Parathyroid adenoma (tissue), 2 donors: ENCODE results near the gene HELZ.

ENCODE experiments used
- H2AFZ ChIP-seq: fragments of 300-600 bp; sonication (generic); one replicate; pipeline ENCODE4 v1.7.0; 2017; ENCODE audit warnings: antibody characterized with exemption, mild to moderate bottlenecking
- H3K27ac ChIP-seq: fragments of 300-600 bp; sonication (generic); one replicate; pipeline ENCODE4 v1.7.0; 2017
- H3K27me3 ChIP-seq: fragments of 300-600 bp; sonication (generic); one replicate; pipeline ENCODE4 v1.7.0; 2017; ENCODE audit warnings: low read length; ENCODE audit not compliant: control insufficient read depth, insufficient read depth
- H3K36me3 ChIP-seq: fragments of 300-600 bp; sonication (generic); one replicate; pipeline ENCODE4 v1.7.0; 2017; ENCODE audit warnings: low read length; ENCODE audit not compliant: control insufficient read depth, insufficient read depth
- H3K4me1 ChIP-seq: fragments of 300-600 bp; sonication (generic); one replicate; pipeline ENCODE4 v1.7.0; 2017; ENCODE audit warnings: control low read depth
- H3K4me2 ChIP-seq: fragments of 300-600 bp; sonication (generic); one replicate; pipeline ENCODE4 v1.7.0; 2017; ENCODE audit warnings: low read length
- H3K4me3 ChIP-seq: fragments of 300-600 bp; sonication (generic); one replicate; pipeline ENCODE4 v1.7.0; 2017; ENCODE audit warnings: low read depth, low read length
- H3K79me2 ChIP-seq: fragments of 300-600 bp; sonication (generic); one replicate; pipeline ENCODE4 v1.7.0; 2017; ENCODE audit warnings: control low read depth
- H3K9ac ChIP-seq: fragments of 300-600 bp; sonication (generic); one replicate; pipeline ENCODE4 v1.7.0; 2017; ENCODE audit warnings: mild to moderate bottlenecking
- H3K9me3 ChIP-seq: fragments of 300-600 bp; sonication (generic); one replicate; pipeline ENCODE4 v1.7.0; 2017; ENCODE audit warnings: low read length; ENCODE audit not compliant: control insufficient read depth
- CTCF ChIP-seq: fragments of 300-600 bp; sonication (generic); IDR thresholded peaks from one replicate; pipeline ENCODE4 v1.7.0; 2017; ENCODE audit warnings: antibody characterized with exemption, mild to moderate bottlenecking
- donor health status: primary hyperparathyroidism.

HELZ gene

GRCh38 chr17:67054608-67055007, 190.4 kb downstream of the HELZ start:
- Histone ChIP-seq H3K27me3 (no peaks in the 10 kb centered on the region), H3K27ac (no peak overlapping the region), H3K79me2 (no peaks in the 10 kb centered on the region), H3K4me3 (no peak overlapping the region), H3K36me3 (no peaks in the 10 kb centered on the region), H3K4me1 (peaks cover 6% of the 10 kb centered on the region), H2AFZ (no peak overlapping the region), H3K4me2 (no peak overlapping the region), H3K9ac (no peak overlapping the region), H3K9me3 (no peaks in the 10 kb centered on the region)
- TF ChIP-seq CTCF, result no peak

GRCh38 chr17:67054011-67054591, 190.9 kb downstream of the HELZ start:
- no peak for TF ChIP-seq CTCF
- Histone ChIP-seq H3K9ac (no peak overlapping the region), H3K27me3 (no peaks in the 10 kb centered on the region), H3K4me3 (no peak overlapping the region), H3K36me3 (no peaks in the 10 kb centered on the region), H3K27ac (no peak overlapping the region), H3K4me1 (peaks cover 6% of the 10 kb centered on the region), H3K79me2 (no peaks in the 10 kb centered on the region), H3K9me3 (no peaks in the 10 kb centered on the region), H3K4me2 (no peak overlapping the region), H2AFZ (no peak overlapping the region)

- H3K27me3 ChIP-seq, result no peaks in the 10 kb centered on the region
Measured at GRCh38 chr17:67053438-67054000, 191.5 kb downstream of the HELZ start.

GRCh38 chr17:67052720-67053437, 192.1 kb downstream of the HELZ start:
- H3K4me1 ChIP-seq, result peaks cover 6% of the 10 kb centered on the region
- no peak for TF ChIP-seq CTCF
- no peak overlapping the region for H3K27ac ChIP-seq
- no peak overlapping the region for H2AFZ ChIP-seq
- H3K4me2 ChIP-seq, result no peak overlapping the region
- no peak overlapping the region for H3K9ac ChIP-seq
- H3K79me2 ChIP-seq, result no peaks in the 10 kb centered on the region
- H3K9me3 ChIP-seq, result no peaks in the 10 kb centered on the region
- H3K36me3 ChIP-seq, result no peaks in the 10 kb centered on the region
- no peak overlapping the region for H3K4me3 ChIP-seq
- H3K27me3 ChIP-seq, result no peaks in the 10 kb centered on the region

More at GRCh38 chr17:67053438-67054000, 191.5 kb downstream of the HELZ start:
- no peaks in the 10 kb centered on the region for H3K36me3 ChIP-seq
- H3K4me2 ChIP-seq, result no peak overlapping the region
- no peaks in the 10 kb centered on the region for H3K9me3 ChIP-seq
- H3K4me1 ChIP-seq, result peaks cover 6% of the 10 kb centered on the region
- no peak overlapping the region for H2AFZ ChIP-seq
- no peak overlapping the region for H3K27ac ChIP-seq
- H3K79me2 ChIP-seq, result no peaks in the 10 kb centered on the region
- H3K4me3 ChIP-seq, result no peak overlapping the region
- TF ChIP-seq CTCF, result no peak
- no peak overlapping the region for H3K9ac ChIP-seq
